ENCODE measurements around the gene OGG1.
A peak's percentile ranks its signal among the peaks of the same experiment; 100 is the strongest.

Gene OGG1

DNA sequence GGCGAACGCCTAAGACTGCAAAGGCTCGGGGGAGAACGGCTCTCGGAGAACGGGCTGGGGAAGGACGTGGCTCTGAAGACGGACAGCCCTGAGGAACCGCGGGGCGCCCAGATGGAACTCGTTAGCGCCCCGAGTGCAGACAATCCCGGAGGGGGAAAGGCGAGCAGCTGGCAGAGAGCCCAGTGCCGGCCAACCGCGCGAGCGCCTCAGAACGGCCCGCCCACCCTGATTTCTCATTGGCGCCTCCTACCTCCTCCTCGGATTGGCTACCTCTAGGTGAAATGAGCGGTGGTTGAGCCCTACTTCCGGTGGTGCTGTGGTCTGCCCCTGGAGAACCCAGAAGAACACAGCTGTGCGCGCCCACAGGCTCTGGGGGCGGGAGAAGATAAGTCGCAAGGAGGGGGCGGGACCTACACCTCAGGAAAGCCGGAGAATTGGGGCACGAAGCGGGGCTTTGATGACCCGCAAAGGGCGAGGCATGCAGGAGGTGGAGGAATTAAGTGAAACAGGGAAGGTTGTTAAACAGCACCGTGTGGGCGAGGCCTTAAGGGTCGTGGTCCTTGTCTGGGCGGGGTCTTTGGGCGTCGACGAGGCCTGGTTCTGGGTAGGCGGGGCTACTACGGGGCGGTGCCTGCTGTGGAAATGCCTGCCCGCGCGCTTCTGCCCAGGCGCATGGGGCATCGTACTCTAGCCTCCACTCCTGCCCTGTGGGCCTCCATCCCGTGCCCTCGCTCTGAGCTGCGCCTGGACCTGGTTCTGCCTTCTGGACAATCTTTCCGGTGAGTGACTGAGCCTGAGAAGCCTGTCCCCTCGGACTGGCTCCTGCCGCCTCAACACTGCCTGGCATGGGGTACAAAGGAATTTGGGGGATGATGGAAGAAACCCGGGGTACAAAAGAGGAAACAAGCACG is at the start of gene OGG1:
OGG1 (plus strand) TSS at position 308 of the 911 bp plus-strand sequence; CDS start at position 643, 335 bp downstream.
- DNase-seq, result peak; percentile 96

DNA sequence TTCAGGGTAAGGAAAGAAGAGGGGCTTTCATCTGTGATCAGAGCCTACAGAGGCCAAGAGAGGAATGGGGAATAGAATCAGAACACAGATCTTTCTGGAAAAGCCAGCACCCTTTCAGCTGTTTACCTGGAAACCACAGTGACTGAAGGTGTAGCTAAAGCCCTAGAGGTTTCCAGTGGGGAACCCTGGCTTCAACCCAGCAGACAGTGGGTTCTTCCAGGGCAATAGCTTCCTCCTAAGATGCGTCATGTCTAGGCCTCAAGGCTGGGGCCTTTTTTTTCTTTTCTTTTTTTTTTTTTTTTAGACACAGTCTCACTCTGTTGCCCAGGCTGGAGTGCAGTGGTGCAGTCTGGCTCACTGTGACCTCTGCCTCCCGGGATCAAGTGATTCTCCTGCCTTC is 49.2 kb upstream of the OGG1 start:
- no peak for DNase-seq

DNA sequence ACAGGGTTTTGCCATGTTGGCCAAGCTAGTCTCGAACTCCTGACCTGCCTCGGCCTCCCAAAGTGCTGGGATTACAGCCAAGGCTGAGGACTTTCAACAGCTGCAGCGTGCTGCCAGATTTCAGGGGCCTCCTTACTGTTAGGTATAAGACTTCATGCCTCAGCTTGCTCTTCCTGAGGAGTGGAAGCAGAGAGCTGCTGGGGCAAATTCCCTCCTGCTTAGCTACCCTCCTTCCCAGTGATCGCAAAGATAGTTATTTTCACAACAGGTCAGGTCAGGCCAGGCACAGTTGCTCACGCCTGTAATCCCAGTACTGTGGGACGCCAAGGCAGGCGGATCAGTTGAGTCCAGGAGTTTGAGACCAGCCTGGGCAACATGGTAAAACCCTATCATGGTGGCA is 48.7 kb upstream of the OGG1 start:
- DNase-seq, result no peak

DNA sequence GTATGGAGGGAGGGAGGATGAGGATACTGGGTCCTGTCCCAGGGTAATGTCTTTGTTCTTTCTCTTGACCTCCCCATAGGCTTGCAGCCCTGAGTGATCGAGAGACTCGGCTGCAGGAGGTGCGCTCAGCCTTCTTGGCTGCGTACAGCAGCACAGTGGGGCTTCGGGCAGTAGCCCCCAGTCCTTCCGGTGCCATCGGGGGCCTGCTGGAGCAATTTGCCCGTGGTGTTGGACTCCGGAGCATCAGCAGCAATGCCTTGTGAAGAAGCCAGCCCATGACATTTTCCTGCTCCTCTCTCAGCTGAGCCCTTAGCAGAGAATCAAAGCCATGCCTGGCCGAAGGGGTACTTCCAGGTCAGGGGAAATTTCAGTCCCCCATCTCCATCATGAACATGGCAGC is 48.0 kb upstream of the OGG1 start:
- DNase-seq, result no peak

DNA sequence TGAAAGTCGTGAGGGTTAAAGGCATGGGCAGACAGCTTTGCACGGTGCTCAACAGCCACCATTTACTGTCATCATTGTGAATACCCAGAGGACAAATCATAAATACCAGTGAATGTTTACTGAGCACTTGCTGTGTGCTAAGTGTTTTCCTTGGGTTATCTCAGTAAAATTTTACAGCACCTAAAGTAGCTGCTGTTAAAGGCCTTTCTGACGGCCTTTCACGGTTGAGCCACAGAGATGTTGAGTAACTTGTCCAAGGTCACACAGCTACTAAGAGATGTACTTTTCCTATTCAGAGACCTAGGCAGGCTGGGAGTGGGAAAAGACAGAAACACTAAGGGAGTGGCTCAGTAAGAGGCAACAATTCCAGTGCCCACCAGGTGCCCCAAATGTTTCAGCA is 46.5 kb upstream of the OGG1 start:
- DNase-seq, result no peak

DNA sequence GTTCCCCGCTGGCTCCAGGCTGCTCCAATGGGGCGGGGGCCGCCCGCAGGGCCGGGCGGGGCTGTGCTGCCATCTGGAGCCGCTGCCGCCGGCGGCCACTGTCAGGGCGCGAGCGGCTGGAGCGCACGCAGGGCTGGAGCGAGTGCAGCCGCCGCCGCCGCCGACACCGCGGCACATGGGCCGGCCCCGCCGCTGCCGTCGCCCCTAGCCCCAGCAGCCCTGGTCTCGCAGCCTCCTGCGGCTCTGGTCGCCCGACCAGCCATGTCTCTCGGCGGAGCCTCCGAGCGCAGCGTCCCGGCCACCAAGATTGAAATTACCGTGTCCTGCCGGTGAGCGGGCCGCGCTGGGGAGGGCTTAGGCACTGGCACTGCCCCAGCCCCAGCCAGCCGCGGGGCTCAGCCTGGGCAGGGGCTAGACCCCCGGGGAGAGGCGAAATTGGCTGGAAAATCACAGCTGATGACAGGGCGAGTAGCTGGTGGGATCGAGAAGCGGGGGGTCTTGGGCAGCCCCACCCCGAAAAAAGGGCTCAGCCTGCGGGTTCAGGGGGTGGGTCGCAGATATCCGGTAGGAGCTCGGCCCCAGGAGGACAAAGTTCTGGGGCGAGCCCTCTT is 45.9 kb upstream of the OGG1 start, which contains the start of gene CPNE9:
CPNE9 (plus strand) TSS at position 98 of the 611 bp plus-strand sequence; CDS start at position 262, 164 bp downstream.
- no peak for DNase-seq

DNA sequence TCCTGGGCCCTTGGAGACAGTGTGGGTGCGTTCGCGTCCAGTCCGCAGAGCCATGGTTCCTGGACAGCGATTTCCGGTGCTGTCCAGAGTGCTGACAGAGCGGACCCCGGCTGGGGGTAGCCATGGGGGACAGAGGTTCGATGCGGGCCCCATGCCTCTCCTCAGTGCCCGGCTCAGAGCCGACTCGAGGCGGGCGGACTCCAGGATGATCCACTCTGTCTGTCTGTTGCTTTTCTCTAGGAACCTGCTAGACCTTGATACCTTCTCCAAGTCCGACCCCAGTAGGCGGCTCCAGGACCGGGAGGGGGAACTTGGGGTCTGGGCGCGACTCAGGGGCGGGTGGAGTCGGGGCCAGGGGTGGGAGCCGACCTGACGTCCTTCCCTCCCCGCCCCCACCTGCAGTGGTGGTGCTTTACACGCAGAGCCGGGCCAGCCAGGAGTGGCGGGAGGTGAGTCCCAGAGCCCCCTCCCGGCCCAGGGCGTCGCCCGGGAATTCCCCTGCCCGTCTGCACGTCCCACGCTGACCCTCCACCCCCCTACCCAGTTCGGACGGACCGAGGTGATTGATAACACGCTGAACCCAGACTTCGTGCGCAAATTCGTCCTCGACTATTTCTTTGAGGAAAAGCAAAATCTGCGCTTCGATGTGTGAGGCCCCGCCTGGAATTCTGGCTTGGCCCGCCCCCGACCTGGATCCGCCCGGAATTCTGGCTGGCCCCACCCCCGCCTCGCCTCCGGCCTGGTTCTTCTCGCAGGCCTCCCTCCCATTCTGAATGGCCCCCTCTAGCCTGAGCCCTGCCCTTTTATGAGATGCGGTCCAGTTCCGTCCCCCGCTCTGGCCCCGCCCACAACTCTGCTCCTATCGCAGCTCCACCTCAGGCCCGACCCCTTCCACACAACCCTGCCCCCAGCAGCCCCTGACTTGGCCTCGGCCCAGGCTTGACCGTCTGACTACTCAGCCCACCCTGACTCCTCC is 45.1 kb upstream of the OGG1 start:
- peak; percentile 9 for DNase-seq

DNA sequence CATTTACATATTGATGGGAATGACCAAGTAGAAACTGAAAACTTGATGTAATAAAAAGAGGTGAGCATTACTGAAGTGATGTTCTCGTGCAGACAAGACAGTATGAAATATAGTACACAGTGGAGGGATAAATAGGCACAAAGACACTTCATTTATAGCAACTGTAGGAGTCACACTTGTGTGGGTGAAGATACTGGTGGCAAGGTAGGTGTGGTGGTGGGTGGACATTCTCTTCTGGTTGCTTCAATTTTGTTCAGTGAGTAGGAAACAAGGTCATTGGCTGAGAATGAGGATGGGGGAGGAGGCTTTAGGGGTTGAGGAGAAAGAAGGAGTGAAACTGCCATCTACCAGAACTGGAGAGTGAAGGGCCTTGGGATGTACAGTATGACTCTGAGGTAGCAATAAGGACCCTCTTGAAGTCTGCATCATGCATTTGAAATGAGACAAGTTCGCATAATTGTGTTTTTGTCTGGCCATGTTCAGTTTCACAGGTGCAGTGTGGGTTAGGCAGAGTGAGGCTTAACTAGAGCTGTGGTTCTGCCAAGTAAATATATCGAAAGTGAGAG is 39.5 kb upstream of the OGG1 start:
- no peak for DNase-seq

DNA sequence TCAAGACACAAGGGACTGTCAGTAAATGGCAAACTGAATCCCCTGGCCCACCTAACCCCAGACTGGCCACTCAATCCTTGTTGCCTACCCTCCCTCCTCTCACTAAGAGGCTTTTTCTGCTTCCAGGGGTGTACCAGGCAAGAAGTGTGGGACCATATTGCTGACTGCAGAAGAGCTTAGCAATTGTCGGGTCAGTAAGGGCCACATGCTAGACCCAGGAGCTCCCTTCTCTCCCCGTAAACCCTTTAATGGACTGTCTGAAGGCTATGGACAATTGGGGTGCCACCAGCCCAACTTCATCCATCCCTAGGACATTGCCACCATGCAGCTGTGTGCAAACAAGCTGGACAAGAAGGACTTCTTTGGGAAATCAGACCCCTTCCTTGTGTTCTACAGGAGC is 37.3 kb upstream of the OGG1 start:
- DNase-seq, result no peak

DNA sequence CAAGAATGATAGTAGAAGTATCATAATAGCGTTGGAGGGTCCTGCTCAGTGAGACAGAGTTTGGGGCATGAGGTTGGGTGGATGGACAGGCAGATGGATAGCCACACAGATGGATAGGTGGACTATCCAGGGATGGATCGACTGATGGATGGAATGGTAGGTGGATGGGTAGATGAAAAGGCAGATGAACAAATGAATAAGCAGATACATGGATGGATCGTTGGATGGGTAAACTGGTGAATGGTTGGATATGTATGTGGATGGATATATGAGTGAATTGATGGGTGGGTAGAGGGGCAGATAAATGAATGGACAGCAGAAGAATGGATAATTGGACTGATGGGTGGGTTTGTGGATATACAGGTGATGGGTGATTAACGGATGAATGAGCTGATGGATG is 36.6 kb upstream of the OGG1 start:
- no peak for DNase-seq

DNA sequence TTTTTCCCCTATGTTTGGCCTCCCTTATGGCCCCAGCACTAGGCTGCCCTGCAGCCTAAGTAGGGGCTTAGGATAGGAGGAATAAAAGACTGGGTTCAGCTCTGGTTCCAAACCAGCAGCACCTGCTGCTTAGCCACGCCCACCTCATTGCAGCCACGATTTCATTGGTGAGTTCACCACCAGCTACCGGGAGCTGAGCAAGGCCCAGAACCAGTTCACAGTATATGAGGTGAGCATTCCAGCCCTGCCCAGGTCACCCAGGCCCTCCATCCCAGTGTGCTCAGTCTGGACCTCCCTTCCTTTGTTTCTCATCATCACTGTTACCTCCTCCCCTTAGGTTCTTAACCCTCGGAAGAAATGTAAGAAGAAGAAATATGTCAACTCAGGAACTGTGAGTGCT is 34.6 kb upstream of the OGG1 start:
- DNase-seq, result no peak

DNA sequence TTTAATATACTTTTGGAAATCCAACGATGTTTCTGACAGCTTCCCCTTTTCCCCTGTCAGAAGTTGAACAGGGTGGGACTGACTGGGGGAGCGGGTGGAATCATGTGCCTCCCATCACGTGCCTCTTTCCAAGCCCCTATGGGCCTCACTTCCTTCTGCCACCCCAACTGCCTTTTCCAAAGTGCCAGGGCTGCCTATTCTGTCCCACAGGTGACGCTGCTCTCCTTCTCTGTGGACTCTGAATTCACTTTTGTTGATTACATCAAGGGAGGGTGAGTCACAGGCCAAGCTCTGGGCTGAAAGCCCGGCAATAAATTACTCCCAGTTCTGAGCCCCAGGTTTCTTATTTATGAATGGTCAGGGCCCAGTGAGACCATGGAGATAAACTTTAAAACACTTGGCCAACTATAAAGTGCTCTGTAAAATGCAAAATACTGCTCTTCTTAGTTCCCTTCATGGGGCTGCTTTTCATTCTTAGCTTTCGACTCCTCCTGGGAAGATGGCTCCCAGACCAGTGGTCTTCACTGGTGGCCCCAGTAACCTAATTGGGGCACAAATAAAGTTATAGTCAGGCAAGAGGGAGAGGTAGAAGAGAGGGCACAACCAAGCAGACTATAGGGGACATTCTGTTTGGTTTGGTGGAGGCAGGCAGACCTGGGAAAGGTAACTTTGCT is 33.9 kb upstream of the OGG1 start:
- DNase-seq, result peak; percentile 42

DNA sequence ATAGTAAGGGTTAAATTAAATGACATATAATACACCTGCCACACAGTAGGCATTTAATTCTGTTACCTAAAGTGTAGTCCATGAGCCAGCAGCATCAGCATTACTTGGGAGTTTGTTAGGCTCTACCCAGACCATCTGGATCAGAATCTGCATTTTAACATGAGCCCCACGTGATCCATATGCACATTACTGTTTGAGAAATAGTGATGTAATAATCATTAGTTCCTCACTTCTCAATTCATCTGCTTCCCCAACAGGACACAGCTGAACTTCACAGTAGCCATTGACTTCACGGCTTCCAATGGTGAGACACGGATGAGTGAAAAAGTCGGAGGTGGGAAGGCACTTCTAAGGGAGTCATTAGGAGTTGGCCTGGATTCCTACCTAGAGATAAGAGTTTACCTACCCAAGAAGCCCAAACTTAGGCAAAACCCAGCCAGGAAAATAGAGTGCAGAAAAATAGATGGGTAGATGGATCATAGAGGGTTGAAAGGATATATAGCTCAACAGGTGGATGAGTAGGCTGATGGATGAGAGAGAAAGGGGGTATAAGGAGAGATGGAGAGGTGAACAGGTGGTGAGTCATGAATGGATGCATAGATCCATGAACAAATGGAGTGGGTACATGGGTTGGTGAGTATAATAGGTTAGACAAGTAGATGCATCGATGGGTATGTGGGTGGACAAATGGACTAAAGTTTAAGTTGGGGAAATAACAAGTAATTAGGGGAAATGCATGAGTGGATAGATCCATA is 32.8 kb upstream of the OGG1 start:
- DNase-seq, result no peak

DNA sequence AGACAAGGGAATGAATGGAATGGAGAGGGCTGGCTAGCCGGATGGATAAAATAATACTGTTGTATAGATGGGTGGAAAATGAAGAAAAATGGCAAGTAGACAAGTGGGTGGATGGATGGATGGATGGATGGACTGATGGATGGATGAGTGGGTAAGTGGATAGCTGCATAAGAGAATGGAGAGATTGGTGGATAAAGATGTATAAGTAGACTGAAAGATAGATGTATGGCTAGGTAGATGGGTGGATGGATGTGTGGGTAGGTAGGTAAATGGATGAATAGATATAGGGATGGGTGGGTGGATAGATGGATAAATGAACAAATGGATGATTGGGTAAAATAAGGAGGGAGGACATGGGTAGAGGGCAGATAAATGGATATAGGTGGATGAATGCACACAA is 32.2 kb upstream of the OGG1 start:
- no peak for DNase-seq

DNA sequence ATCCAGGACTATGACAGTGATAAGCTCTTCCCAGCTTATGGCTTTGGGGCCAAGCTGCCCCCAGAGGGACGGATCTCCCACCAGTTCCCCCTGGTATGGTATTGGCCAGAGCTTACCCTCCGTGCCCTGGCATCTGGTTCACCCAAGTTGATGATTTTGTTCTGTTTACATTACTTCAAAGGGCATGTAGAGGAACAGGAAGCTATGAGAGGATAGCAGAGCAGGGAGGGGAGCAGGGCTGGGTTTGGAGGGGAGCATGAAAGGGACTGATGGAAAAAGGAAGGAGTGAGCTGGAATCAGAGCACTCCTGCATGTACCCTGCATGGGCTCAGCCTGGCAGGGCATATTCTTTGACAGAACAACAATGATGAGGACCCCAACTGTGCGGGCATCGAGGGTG is 31.6 kb upstream of the OGG1 start:
- DNase-seq, result no peak

DNA sequence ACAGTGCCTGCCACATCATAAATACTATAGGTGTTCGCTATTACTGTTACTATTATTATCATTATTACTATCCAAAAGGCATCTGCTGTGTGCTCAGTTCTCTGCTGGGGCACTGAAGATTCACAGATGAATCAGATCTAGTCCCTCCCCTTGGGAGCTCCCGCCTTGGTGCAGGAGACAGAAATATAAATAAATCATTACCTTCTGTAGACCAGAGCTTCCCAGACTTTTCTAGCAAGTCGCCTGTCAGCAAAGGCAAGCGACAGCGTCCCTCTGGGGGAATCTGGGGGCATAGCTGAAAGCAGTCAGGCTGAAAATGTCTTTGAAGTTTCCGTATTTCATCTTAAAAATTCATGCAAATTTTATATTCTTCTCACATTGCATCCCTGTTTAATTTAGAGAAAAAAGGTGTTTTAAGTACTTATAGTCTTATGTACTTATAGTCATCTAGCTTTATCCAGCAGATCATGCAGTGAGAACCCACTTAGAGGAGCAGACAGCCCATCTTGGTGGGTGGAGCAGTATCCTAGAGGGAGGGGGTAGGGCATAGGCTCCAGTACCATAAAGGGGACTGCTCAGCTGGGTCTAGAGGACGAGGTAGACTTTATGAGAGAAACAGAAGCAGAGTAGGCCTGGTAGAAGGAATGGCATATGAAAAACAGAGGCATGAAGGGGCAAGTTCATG is 28.6 kb upstream of the OGG1 start:
- DNase-seq, result no peak

DNA sequence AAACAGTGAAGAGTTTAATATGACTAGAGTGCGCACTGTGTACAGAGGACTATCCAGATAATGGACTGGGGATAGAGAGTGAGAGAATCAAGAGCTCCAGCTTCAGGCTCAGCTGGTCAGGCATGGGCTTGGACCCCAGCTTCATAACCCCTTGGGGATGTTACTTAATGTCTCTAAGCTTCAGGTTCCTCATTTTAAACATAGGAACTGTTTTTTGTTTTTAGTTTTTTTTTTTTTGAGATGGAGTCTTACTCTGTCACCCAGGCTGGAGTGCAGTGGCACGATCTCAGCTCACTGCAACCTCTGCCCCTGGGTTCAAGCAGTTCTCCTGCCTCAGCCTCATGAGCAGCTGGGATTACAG is 28.1 kb upstream of the OGG1 start:
- DNase-seq, result no peak

DNA sequence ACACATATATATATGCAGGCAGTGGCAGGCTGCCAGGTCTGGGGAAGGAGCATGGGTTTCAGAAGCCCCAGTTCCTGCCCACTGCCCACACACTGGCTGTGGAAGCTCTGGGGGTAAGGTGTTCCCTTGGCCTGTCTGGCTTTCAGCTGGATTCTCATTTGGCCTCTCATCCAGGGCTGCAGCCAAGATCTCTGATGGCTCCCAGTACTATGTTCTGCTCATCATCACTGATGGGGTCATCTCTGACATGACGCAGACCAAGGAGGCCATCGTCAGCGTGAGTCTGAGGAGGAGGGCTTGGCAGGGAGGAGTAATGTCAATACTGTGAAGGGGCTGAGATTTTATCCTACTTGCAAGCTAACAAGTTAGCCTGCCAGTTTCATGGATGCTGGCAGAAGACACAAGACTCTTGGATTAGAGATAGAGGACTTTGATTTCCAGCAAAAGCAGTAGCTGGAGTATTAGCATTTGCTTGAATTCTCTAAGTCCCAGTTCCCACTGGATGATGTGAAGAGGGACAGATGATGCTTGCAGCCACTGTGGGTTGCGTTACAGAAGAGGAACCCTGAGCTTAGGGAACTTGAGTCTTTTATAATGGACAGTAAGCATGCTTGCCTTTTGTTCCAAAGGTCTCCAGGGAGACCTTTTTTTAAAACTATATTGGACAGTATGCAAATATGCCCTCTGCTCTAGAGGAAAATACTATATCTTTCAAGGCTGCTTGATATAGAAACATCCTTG is 23.8 kb upstream of the OGG1 start:
- DNase-seq, result no peak

DNA sequence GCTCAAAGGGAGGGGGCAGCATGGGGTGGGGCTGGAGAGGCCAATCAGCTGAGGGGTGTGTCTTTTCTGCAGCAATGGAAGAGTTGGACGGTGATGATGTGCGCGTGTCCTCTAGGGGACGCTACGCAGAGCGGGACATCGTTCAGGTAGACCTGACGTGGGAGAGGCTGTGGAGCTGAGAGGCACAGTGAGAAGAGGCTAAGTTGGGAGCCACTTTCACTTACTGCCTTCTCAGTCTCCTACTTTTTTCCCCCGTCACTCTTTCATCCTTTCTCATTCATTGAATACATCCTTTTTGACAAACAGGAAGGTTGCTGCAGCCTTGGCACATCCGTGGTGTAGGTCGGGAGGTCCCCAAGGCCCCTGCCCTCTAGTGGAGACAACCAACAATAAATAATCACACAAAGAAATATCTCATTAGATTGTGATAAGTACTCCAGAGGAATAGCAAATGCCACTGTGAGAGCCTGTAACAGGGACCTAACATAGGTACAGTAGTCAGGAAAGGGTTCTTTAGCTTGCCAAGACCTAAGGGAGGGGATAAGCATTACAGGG is 22.6 kb upstream of the OGG1 start:
- DNase-seq, result peak; percentile 71

DNA sequence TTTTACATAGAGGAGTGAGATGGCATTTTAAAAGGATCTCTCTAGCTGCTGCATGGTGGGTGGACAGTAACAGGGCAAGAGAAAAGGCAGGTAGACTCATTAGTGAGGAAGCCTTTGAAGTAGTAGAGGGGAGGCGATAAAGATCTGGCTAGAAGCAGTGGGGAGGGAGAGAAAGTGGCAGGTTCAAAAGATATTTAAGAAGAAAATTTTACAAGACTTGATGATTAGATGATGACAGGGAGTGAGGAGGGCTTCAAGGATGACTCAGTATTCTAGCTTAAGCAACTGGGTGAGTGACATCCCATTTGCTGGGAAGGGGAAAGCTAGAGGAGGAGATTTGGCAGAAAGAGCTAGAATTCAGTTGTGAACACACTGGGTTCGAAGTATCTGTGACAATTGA is 22.0 kb upstream of the OGG1 start:
- DNase-seq, result no peak
